Choroid plexus epithelial cell (primary cell): ENCODE measurements around the gene ARHGEF4.

Experiments
- DNase-seq: peaks from one replicate; pipeline ENCODE4 v3.0.0-alpha.2; 2010; ENCODE audit warnings: low read depth
- H3K4me3 ChIP-seq: 2 replicates; pipeline ENCODE4 v1.5.1; 2011; ENCODE audit warnings: low read depth, mild to moderate bottlenecking, control low read depth, low read length, moderate library complexity
- CTCF ChIP-seq: conservative IDR thresholded peaks from 2 replicates; pipeline ENCODE4 v1.5.1; 2011; ENCODE audit warnings: low read depth, mild to moderate bottlenecking, control low read depth, inconsistent platforms, low read length, moderate library complexity

The ARHGEF4 gene

GRCh38 chr2:131027566-131028528, 191.1 kb downstream of the ARHGEF4 start:
- no peak for TF ChIP-seq CTCF
- DNase-seq, result no peak
- H3K4me3 ChIP-seq, result no peak overlapping the region

GRCh38 chr2:131029812-131030211, 193.1 kb downstream of the ARHGEF4 start:
- H3K4me3 ChIP-seq, result no peak overlapping the region
- no peak for DNase-seq
- no peak for TF ChIP-seq CTCF

- no peak for DNase-seq
- no peak for TF ChIP-seq CTCF
- no peak overlapping the region for H3K4me3 ChIP-seq
Measured at GRCh38 chr2:131030478-131030971, 193.8 kb downstream of the ARHGEF4 start.

GRCh38 chr2:131031431-131031841, 194.7 kb downstream of the ARHGEF4 start:
- H3K4me3 ChIP-seq, result no peak overlapping the region
- TF ChIP-seq CTCF, result no peak
- DNase-seq, result no peak

GRCh38 chr2:131031875-131032274, 195.2 kb downstream of the ARHGEF4 start:
- no peak for DNase-seq
- TF ChIP-seq CTCF, result no peak
- no peak overlapping the region for H3K4me3 ChIP-seq

GRCh38 chr2:131032393-131032836, 195.7 kb downstream of the ARHGEF4 start:
- no peak for DNase-seq
- no peak overlapping the region for H3K4me3 ChIP-seq
- TF ChIP-seq CTCF, result no peak
